ENCODE results near the gene KRT35. TPM values are rescaled to one million over a fixed set of nuclear protein-coding genes. Genes with fewer than 3 reads are reported as not detected.

The KRT35 gene
- total RNA-seq, 2 experiments from 2014 or later, result not detected

GRCh38 chr17:41489531-41489930 lies 8.6 kb upstream of the KRT35 start, which contains the start of gene KRT36:
Gene KRT36, minus strand, starts transcription at chr17:41489910. Its CDS starts 46 bp downstream, at chr17:41489864.
- H3K9me3 Mint-ChIP-seq, result no peaks in the 10 kb centered on the region
- POLR2A ChIA-PET, result no interaction called here
- no peak for ATAC-seq (ENCODE audit: low read depth)
- no peak within 1 kb of the TSS for H3K27ac Mint-ChIP-seq
- peaks cover 5% of the 10 kb centered on the region for H3K4me1 Mint-ChIP-seq
- H3K27me3 Mint-ChIP-seq, result peaks cover 4% of the 10 kb centered on the region
- no peaks in the 10 kb centered on the region for H3K36me3 Mint-ChIP-seq
- H3K4me3 Mint-ChIP-seq, result no peak within 1 kb of the TSS
- DNase-seq, result no peak

- POLR2A ChIA-PET, result no interaction called here
- no peaks in the 10 kb centered on the region for H3K9me3 Mint-ChIP-seq
- H3K27ac Mint-ChIP-seq, result no peak overlapping the region
- DNase-seq, result peak; percentile 49
- H3K4me3 Mint-ChIP-seq, result no peak overlapping the region
- peaks cover 4% of the 10 kb centered on the region for H3K27me3 Mint-ChIP-seq
- H3K4me1 Mint-ChIP-seq, result peaks cover 5% of the 10 kb centered on the region
- H3K36me3 Mint-ChIP-seq, result no peaks in the 10 kb centered on the region
- no peak for ATAC-seq (ENCODE audit: low read depth)
Measured at GRCh38 chr17:41486809-41487530, 6.0 kb upstream of the KRT35 start.

GRCh38 chr17:41486316-41486715 lies 5.4 kb upstream of the KRT35 start:
- H3K9me3 Mint-ChIP-seq, result no peaks in the 10 kb centered on the region
- no peak overlapping the region for H3K4me3 Mint-ChIP-seq
- H3K36me3 Mint-ChIP-seq, result no peaks in the 10 kb centered on the region
- ATAC-seq (ENCODE audit: low read depth), result no peak
- H3K4me1 Mint-ChIP-seq, result peaks cover 5% of the 10 kb centered on the region
- DNase-seq, result no peak
- peaks cover 2% of the 10 kb centered on the region for H3K27me3 Mint-ChIP-seq
- POLR2A ChIA-PET, result no interaction called here
- H3K27ac Mint-ChIP-seq, result no peak overlapping the region

GRCh38 chr17:41484920-41485904 lies 4.3 kb upstream of the KRT35 start:
- DNase-seq (no peak), ATAC-seq (ENCODE audit: low read depth) (no peak)
- Mint-ChIP-seq H3K4me3 (no peak overlapping the region), H3K4me1 (peaks cover 2% of the 10 kb centered on the region), H3K27me3 (peaks cover 2% of the 10 kb centered on the region), H3K36me3 (no peaks in the 10 kb centered on the region), H3K9me3 (no peaks in the 10 kb centered on the region), H3K27ac (no peak overlapping the region)
- POLR2A ChIA-PET, result no interaction called here

GRCh38 chr17:41483991-41484826 lies 3.3 kb upstream of the KRT35 start:
- no peak for DNase-seq
- no peaks in the 10 kb centered on the region for H3K4me1 Mint-ChIP-seq
- ATAC-seq (ENCODE audit: low read depth), result no peak
- no peaks in the 10 kb centered on the region for H3K9me3 Mint-ChIP-seq
- H3K27ac Mint-ChIP-seq, result no peak overlapping the region
- no peaks in the 10 kb centered on the region for H3K36me3 Mint-ChIP-seq
- H3K4me3 Mint-ChIP-seq, result no peak overlapping the region
- POLR2A ChIA-PET, result no interaction called here
- peaks cover 2% of the 10 kb centered on the region for H3K27me3 Mint-ChIP-seq

- DNase-seq (no peak), ATAC-seq (ENCODE audit: low read depth) (no peak)
- no peak overlapping the region for H3K27ac Mint-ChIP-seq
- POLR2A ChIA-PET, result no interaction called here
- peaks cover 2% of the 10 kb centered on the region for H3K27me3 Mint-ChIP-seq
- H3K36me3 Mint-ChIP-seq, result no peaks in the 10 kb centered on the region
- no peaks in the 10 kb centered on the region for H3K9me3 Mint-ChIP-seq
- H3K4me1 Mint-ChIP-seq, result no peaks in the 10 kb centered on the region
- no peak overlapping the region for H3K4me3 Mint-ChIP-seq
Measured at GRCh38 chr17:41483531-41483930, 2.6 kb upstream of the KRT35 start.

GRCh38 chr17:41480581-41480980 lies 370 bp downstream of the KRT35 start:
- H3K36me3 Mint-ChIP-seq, result no peaks in the 10 kb centered on the region
- no peak for ATAC-seq (ENCODE audit: low read depth)
- H3K27me3 Mint-ChIP-seq, result no peaks in the 10 kb centered on the region
- POLR2A ChIA-PET, result no interaction called here
- H3K9me3 Mint-ChIP-seq, result no peaks in the 10 kb centered on the region
- no peak overlapping the region for H3K4me3 Mint-ChIP-seq
- no peak overlapping the region for H3K27ac Mint-ChIP-seq
- H3K4me1 Mint-ChIP-seq, result no peaks in the 10 kb centered on the region
- no peak for DNase-seq

- H3K4me3 Mint-ChIP-seq, result no peak overlapping the region
- H3K9me3 Mint-ChIP-seq, result no peaks in the 10 kb centered on the region
- no peak overlapping the region for H3K27ac Mint-ChIP-seq
- DNase-seq (no peak), ATAC-seq (ENCODE audit: low read depth) (no peak)
- H3K27me3 Mint-ChIP-seq, result no peaks in the 10 kb centered on the region
- no peaks in the 10 kb centered on the region for H3K36me3 Mint-ChIP-seq
- POLR2A ChIA-PET, result no interaction called here
- no peaks in the 10 kb centered on the region for H3K4me1 Mint-ChIP-seq
Measured at GRCh38 chr17:41480136-41480535, 815 bp downstream of the KRT35 start.

- Mint-ChIP-seq H3K27me3 (peaks cover 7% of the 10 kb centered on the region), H3K4me3 (no peak overlapping the region), H3K4me1 (no peaks in the 10 kb centered on the region), H3K27ac (no peak overlapping the region), H3K36me3 (no peaks in the 10 kb centered on the region), H3K9me3 (no peaks in the 10 kb centered on the region)
- ATAC-seq (ENCODE audit: low read depth) (no peak), DNase-seq (no peak)
- POLR2A ChIA-PET, result no interaction called here
Measured at GRCh38 chr17:41478237-41478636, 2.7 kb downstream of the KRT35 start.

- DNase-seq (no peak), ATAC-seq (ENCODE audit: low read depth) (no peak)
- POLR2A ChIA-PET, result no interaction called here
- Mint-ChIP-seq H3K9me3 (no peaks in the 10 kb centered on the region), H3K36me3 (no peaks in the 10 kb centered on the region), H3K4me1 (no peaks in the 10 kb centered on the region), H3K27ac (no peak overlapping the region), H3K4me3 (no peak overlapping the region), H3K27me3 (peaks cover 7% of the 10 kb centered on the region)
Measured at GRCh38 chr17:41476866-41477815, 3.8 kb downstream of the KRT35 start.

- no peaks in the 10 kb centered on the region for H3K4me1 Mint-ChIP-seq
- DNase-seq (no peak), ATAC-seq (ENCODE audit: low read depth) (no peak)
- no peak overlapping the region for H3K27ac Mint-ChIP-seq
- H3K27me3 Mint-ChIP-seq, result peaks cover 10% of the 10 kb centered on the region
- no peaks in the 10 kb centered on the region for H3K9me3 Mint-ChIP-seq
- no peaks in the 10 kb centered on the region for H3K36me3 Mint-ChIP-seq
- no peak overlapping the region for H3K4me3 Mint-ChIP-seq
- POLR2A ChIA-PET, result no interaction called here
Measured at GRCh38 chr17:41475421-41475820, 5.5 kb downstream of the KRT35 start.

GRCh38 chr17:41474863-41475262 lies 6.1 kb downstream of the KRT35 start:
- Mint-ChIP-seq H3K36me3 (no peaks in the 10 kb centered on the region), H3K9me3 (no peaks in the 10 kb centered on the region), H3K27ac (no peak overlapping the region), H3K4me3 (no peak overlapping the region), H3K4me1 (no peaks in the 10 kb centered on the region), H3K27me3 (peaks cover 10% of the 10 kb centered on the region)
- no peak for DNase-seq
- no peak for ATAC-seq (ENCODE audit: low read depth)
- POLR2A ChIA-PET, result no interaction called here

All from activated naive CD8-positive, alpha-beta T cell treated with anti-CD3 and anti-CD28 coated beads, Interleukin-2, amount 10 ng/mL, durations not matched to agents 7 days and 5 days (primary cell).